Hepatocyte (in vitro differentiated cells): ENCODE measurements around the gene ELK3. TPM values are rescaled to one million over a fixed set of nuclear protein-coding genes. Genes with fewer than 3 reads are reported as not detected.

Experiments used
- DNase-seq: peaks from one replicate; pipeline ENCODE4 v3.0.0-alpha.2; 2016; ENCODE audit warnings: low spot score
- H2AFZ ChIP-seq: fragments of 200-600 bp; sonication (generic); 2 replicates; pipeline ENCODE4 v1.6.0; 2016; ENCODE audit warnings: antibody characterized with exemption, mild to moderate bottlenecking
- H3K27ac ChIP-seq: fragments of 200-600 bp; sonication (generic); 2 replicates; pipeline ENCODE4 v1.5.1; 2016; ENCODE audit warnings: mild to moderate bottlenecking
- H3K27me3 ChIP-seq: fragments of 200-600 bp; sonication (generic); 2 replicates; pipeline ENCODE4 v1.6.1; 2016
- H3K36me3 ChIP-seq: fragments of 200-600 bp; sonication (generic); replicated peaks from 2 replicates; pipeline ENCODE4 v1.5.1; 2016; ENCODE audit warnings: low read depth; ENCODE audit not compliant: insufficient read depth
- H3K4me1 ChIP-seq: fragments of 200-600 bp; sonication (generic); 2 replicates; pipeline ENCODE4 v1.5.1; 2016; ENCODE audit warnings: mild to moderate bottlenecking, moderate library complexity; ENCODE audit not compliant: insufficient read depth
- H3K4me2 ChIP-seq: fragments of 200-600 bp; sonication (generic); 2 replicates; pipeline ENCODE4 v1.6.0; 2016
- H3K4me3 ChIP-seq: fragments of 200-600 bp; sonication (generic); 2 replicates; pipeline ENCODE4 v1.5.1; 2016; ENCODE audit warnings: mild to moderate bottlenecking
- H3K79me2 ChIP-seq: fragments of 200-600 bp; sonication (generic); 2 replicates; pipeline ENCODE4 v1.6.0; 2017; ENCODE audit warnings: mild to moderate bottlenecking
- H3K9me2 ChIP-seq: fragments of 200-600 bp; sonication (generic); replicated peaks from 2 replicates; pipeline ENCODE4 v1.6.0; 2017; ENCODE audit warnings: mild to moderate bottlenecking; ENCODE audit not compliant: insufficient read depth
- H3K9me3 ChIP-seq: fragments of 200-600 bp; sonication (generic); 2 replicates; pipeline ENCODE4 v1.5.1; 2016; ENCODE audit warnings: low read depth, mild to moderate bottlenecking
- H4K20me1 ChIP-seq: fragments of 200-600 bp; sonication (generic); 2 replicates; pipeline ENCODE4 v1.6.0; 2016; ENCODE audit warnings: mild to moderate bottlenecking; ENCODE audit not compliant: insufficient read depth, poor library complexity, severe bottlenecking
- CTCF ChIP-seq: fragments of 200-600 bp; sonication (generic); IDR thresholded peaks from 2 replicates; pipeline ENCODE4 v1.5.1; 2016; ENCODE audit warnings: antibody characterized with exemption, mild to moderate bottlenecking; ENCODE audit not compliant: poor library complexity
- EZH2 ChIP-seq: fragments of 200-600 bp; sonication (generic); IDR thresholded peaks from 2 replicates; pipeline ENCODE4 v1.6.1; 2016; ENCODE audit warnings: antibody characterized with exemption, mild to moderate bottlenecking, borderline replicate concordance
- EZH2phosphoT487 ChIP-seq: fragments of 200-600 bp; sonication (generic); IDR thresholded peaks from one replicate; pipeline ENCODE4 v1.6.1; 2018; ENCODE audit warnings: antibody characterized with exemption, mild to moderate bottlenecking, low read depth, moderate library complexity; ENCODE audit not compliant: unreplicated experiment, severe bottlenecking
- WGBS: methylation state at CpG from one replicate; pipeline ENCODE4 v1.1.6; 2016; ENCODE audit warnings: low lambda C conversion rate; ENCODE audit errors: missing lambda C conversion rate; 5-methylcytosine and 5-hydroxymethylcytosine counted together
- polyA plus RNA-seq: library from polyadenylated mRNA; unstranded; fragments of >200 nt; fragmentation: Nextera tagmentation; extraction: Ambion mirVana; gene quantifications from 2 replicates; pipeline ENCODE4 v1.2.1, GENCODE V29; 2016
- total RNA-seq: library from RNA; depleted of rRNA; stranded (reverse); fragments of >200 nt; gene quantifications from 2 replicates; pipeline ENCODE4 v1.2.3, GENCODE V29; 2014

Gene ELK3
- total and polyA plus RNA-seq, 2 experiments from 2014 or later: 12.1 to 12.9 TPM

- Histone ChIP-seq H3K4me2 (no peak overlapping the region), H4K20me1 (no peaks in the 10 kb centered on the region), H3K9me3 (no peaks in the 10 kb centered on the region), H3K9me2 (no peaks in the 10 kb centered on the region), H3K4me3 (no peak overlapping the region), H2AFZ (no peak overlapping the region), H3K79me2 (peaks cover 18% of the 10 kb centered on the region), H3K27ac (no peak overlapping the region), H3K27me3 (no peaks in the 10 kb centered on the region), H3K36me3 (no peaks in the 10 kb centered on the region), H3K4me1 (no peaks in the 10 kb centered on the region)
- WGBS: 85% methylated on average over 10 of the region's 10 CpGs
- TF ChIP-seq EZH2phosphoT487: no peak
- TF ChIP-seq CTCF: peak; percentile 25
- no peak for DNase-seq
These were observed 14.8 kb downstream of the ELK3 start for GRCh38 chr12:96208801-96209549.

- H3K79me2 ChIP-seq: peaks cover 9% of the 10 kb centered on the region
- no peaks in the 10 kb centered on the region for H3K4me1 ChIP-seq
- 85% methylated on average over 19 of the region's 19 CpGs for WGBS
- H3K27ac ChIP-seq: no peak overlapping the region
- H4K20me1 ChIP-seq: no peaks in the 10 kb centered on the region
- TF ChIP-seq CTCF: no peak
- no peak for TF ChIP-seq EZH2phosphoT487
- H3K27me3 ChIP-seq: no peaks in the 10 kb centered on the region
- H3K9me3 ChIP-seq: no peaks in the 10 kb centered on the region
- no peaks in the 10 kb centered on the region for H3K9me2 ChIP-seq
- DNase-seq: no peak
- no peak overlapping the region for H2AFZ ChIP-seq
- H3K4me2 ChIP-seq: no peak overlapping the region
- no peak overlapping the region for H3K4me3 ChIP-seq
- no peaks in the 10 kb centered on the region for H3K36me3 ChIP-seq
These were observed 16.3 kb downstream of the ELK3 start for GRCh38 chr12:96210376-96211055.

- Histone ChIP-seq H4K20me1 (no peaks in the 10 kb centered on the region), H3K9me2 (no peaks in the 10 kb centered on the region), H3K4me1 (no peaks in the 10 kb centered on the region), H3K27me3 (no peaks in the 10 kb centered on the region), H3K79me2 (peaks cover 7% of the 10 kb centered on the region), H3K4me2 (no peak overlapping the region), H2AFZ (no peak overlapping the region), H3K4me3 (no peak overlapping the region), H3K9me3 (no peaks in the 10 kb centered on the region), H3K27ac (no peak overlapping the region), H3K36me3 (no peaks in the 10 kb centered on the region)
- 82% methylated on average over 3 of the region's 3 CpGs for WGBS
- DNase-seq: no peak
- TF ChIP-seq EZH2phosphoT487 (no peak), EZH2 (no peak), CTCF (no peak)
These were observed 17.8 kb downstream of the ELK3 start for GRCh38 chr12:96211988-96212387.
